HEK293 (cell line): ENCODE data around the gene DDX39A.

Experiments used
- CTCF ChIA-PET: fragments of 350-600 bp; formaldehyde crosslinking; extraction: SDS; loops from one replicate; lab custom pipeline; 2021; ENCODE audit warnings: antibody characterized with exemption; lab: Yijun Ruan, JAX
- POLR2A ChIA-PET: fragments of 300-600 bp; formaldehyde crosslinking; extraction: SDS; loops from one replicate; lab custom pipeline; 2020; ENCODE audit warnings: antibody characterized with exemption, inconsistent platforms; lab: Yijun Ruan, JAX
- H3K27ac ChIP-seq: fragments of 200-500 bp; sonication (Bioruptor generic); 2 replicates; pipeline ENCODE4 v1.5.1; 2014; ENCODE audit warnings: low read depth, low read length, control low read depth, inconsistent platforms; ENCODE audit errors: extremely low read depth
- H3K36me3 ChIP-seq, 2 experiments: fragments of 200-500 bp in 1 of 2; sonication (Bioruptor generic) in 1 of 2; 1 replicate in 1 of 2; 2 replicates in 1 of 2; pipeline ENCODE4 v1.5.1; 2014 to 2017; ENCODE audit warnings: inconsistent platforms in 2 of 2, low read length in 2 of 2; ENCODE audit not compliant: control insufficient read depth in 2 of 2, insufficient read depth in 1 of 2
- H3K4me1 ChIP-seq: fragments of 200-500 bp; sonication (Bioruptor generic); 2 replicates; pipeline ENCODE4 v1.5.1; 2014; ENCODE audit warnings: mild to moderate bottlenecking, low read length, inconsistent platforms; ENCODE audit not compliant: control insufficient read depth, insufficient read depth
- H3K4me3 ChIP-seq: 2 replicates; pipeline ENCODE4 v1.5.1; 2011; ENCODE audit warnings: low read depth, mild to moderate bottlenecking, control low read depth, low read length, moderate library complexity
- H3K9me3 ChIP-seq: fragments of 200-500 bp; sonication (Bioruptor generic); 2 replicates; pipeline ENCODE4 v1.5.1; 2014; ENCODE audit warnings: low read depth, low read length, inconsistent platforms; ENCODE audit not compliant: control insufficient read depth, insufficient read depth
- GLIS2 ChIP-seq: fragments of 450-650 bp; formaldehyde crosslinking; IDR thresholded peaks from 2 replicates; pipeline ENCODE4 v1.5.1; 2016; ENCODE audit warnings: missing biosample characterization, missing genetic modification characterization
- MZF1 ChIP-seq: fragments of 450-650 bp; formaldehyde crosslinking; IDR thresholded peaks from 2 replicates; pipeline ENCODE4 v1.5.1; 2017; ENCODE audit warnings: missing biosample characterization, missing genetic modification characterization, borderline replicate concordance
- SCRT2 ChIP-seq: fragments of 450-650 bp; formaldehyde crosslinking; IDR thresholded peaks from 2 replicates; pipeline ENCODE4 v1.5.1; 2016; ENCODE audit warnings: missing biosample characterization, missing genetic modification characterization
- ZBTB20 ChIP-seq: fragments of 450-650 bp; formaldehyde crosslinking; IDR thresholded peaks from 2 replicates; pipeline ENCODE4 v1.5.1; 2016; ENCODE audit warnings: missing biosample characterization, missing genetic modification characterization
- ZBTB21 ChIP-seq: fragments of 450-650 bp; formaldehyde crosslinking; IDR thresholded peaks from 2 replicates; pipeline ENCODE4 v1.5.1; 2017; ENCODE audit warnings: missing biosample characterization, missing genetic modification characterization
- ZNF112 ChIP-seq: fragments of 450-650 bp; formaldehyde crosslinking; IDR thresholded peaks from 2 replicates; pipeline ENCODE4 v1.5.0; 2017; ENCODE audit warnings: missing biosample characterization, missing genetic modification characterization
- ZNF155 ChIP-seq: fragments of 450-650 bp; formaldehyde crosslinking; IDR thresholded peaks from 2 replicates; pipeline ENCODE4 v1.5.1; 2016; ENCODE audit warnings: missing biosample characterization, missing genetic modification characterization
- ZNF16 ChIP-seq: fragments of 450-650 bp; formaldehyde crosslinking; IDR thresholded peaks from 2 replicates; pipeline ENCODE4 v1.5.1; 2016; ENCODE audit warnings: low read depth, missing biosample characterization, missing genetic modification characterization
- ZNF23 ChIP-seq: fragments of 450-650 bp; formaldehyde crosslinking; IDR thresholded peaks from 2 replicates; pipeline ENCODE4 v1.5.1; 2016; ENCODE audit warnings: missing biosample characterization, missing genetic modification characterization, borderline replicate concordance
- ZNF24 ChIP-seq: fragments of 450-650 bp; formaldehyde crosslinking; IDR thresholded peaks from 2 replicates; pipeline ENCODE4 v1.5.1; 2016; ENCODE audit warnings: missing biosample characterization, missing genetic modification characterization
- ZNF529 ChIP-seq: fragments of 450-650 bp; formaldehyde crosslinking; IDR thresholded peaks from 2 replicates; pipeline ENCODE4 v1.5.1; 2017; ENCODE audit warnings: missing genetic modification characterization, missing biosample characterization; ENCODE audit not compliant: insufficient replicate concordance
- ZNF585B ChIP-seq: fragments of 450-650 bp; formaldehyde crosslinking; IDR thresholded peaks from 2 replicates; pipeline ENCODE4 v1.5.1; 2016; ENCODE audit warnings: missing biosample characterization, missing genetic modification characterization
- ZNF701 ChIP-seq: fragments of 450-650 bp; formaldehyde crosslinking; IDR thresholded peaks from 2 replicates; pipeline ENCODE4 v1.5.1; 2016; ENCODE audit warnings: missing biosample characterization, missing genetic modification characterization
- ZNF76 ChIP-seq: fragments of 450-650 bp; formaldehyde crosslinking; IDR thresholded peaks from 2 replicates; pipeline ENCODE4; 2016; ENCODE audit warnings: low read depth, missing biosample characterization, missing genetic modification characterization, borderline replicate concordance
- ZNF791 ChIP-seq: fragments of 450-650 bp; formaldehyde crosslinking; IDR thresholded peaks from 2 replicates; pipeline ENCODE4 v1.5.1; 2016; ENCODE audit warnings: missing biosample characterization, missing genetic modification characterization
- TF ChIP-seq, protein P1 (sequence below): fragments of 450-650 bp; formaldehyde crosslinking; IDR thresholded peaks from 2 replicates; pipeline ENCODE4 v1.5.1; 2016; ENCODE audit warnings: missing biosample characterization, missing genetic modification characterization, borderline replicate concordance
- TF ChIP-seq, protein P2 (sequence below): fragments of 450-650 bp; formaldehyde crosslinking; IDR thresholded peaks from 2 replicates; pipeline ENCODE4 v1.5.1; 2017; ENCODE audit warnings: missing biosample characterization, missing genetic modification characterization
- TF ChIP-seq, protein P3 (sequence below): fragments of 450-650 bp; formaldehyde crosslinking; IDR thresholded peaks from 2 replicates; pipeline ENCODE4 v1.5.1; 2017; ENCODE audit warnings: missing biosample characterization, missing genetic modification characterization
- TF ChIP-seq, protein P4 (sequence below): fragments of 450-650 bp; formaldehyde crosslinking; IDR thresholded peaks from 2 replicates; pipeline ENCODE4 v1.5.1; 2016; ENCODE audit warnings: missing biosample characterization, missing genetic modification characterization
- TF ChIP-seq, protein P5 (sequence below): fragments of 450-650 bp; formaldehyde crosslinking; IDR thresholded peaks from 2 replicates; pipeline ENCODE4 v1.5.1; 2017; ENCODE audit warnings: missing biosample characterization, mild to moderate bottlenecking, missing genetic modification characterization, moderate library complexity
- TF ChIP-seq, protein P6 (sequence below): fragments of 450-650 bp; formaldehyde crosslinking; IDR thresholded peaks from 2 replicates; pipeline ENCODE4 v1.5.1; 2016; ENCODE audit warnings: missing biosample characterization, missing genetic modification characterization

The DDX39A gene

DNA sequence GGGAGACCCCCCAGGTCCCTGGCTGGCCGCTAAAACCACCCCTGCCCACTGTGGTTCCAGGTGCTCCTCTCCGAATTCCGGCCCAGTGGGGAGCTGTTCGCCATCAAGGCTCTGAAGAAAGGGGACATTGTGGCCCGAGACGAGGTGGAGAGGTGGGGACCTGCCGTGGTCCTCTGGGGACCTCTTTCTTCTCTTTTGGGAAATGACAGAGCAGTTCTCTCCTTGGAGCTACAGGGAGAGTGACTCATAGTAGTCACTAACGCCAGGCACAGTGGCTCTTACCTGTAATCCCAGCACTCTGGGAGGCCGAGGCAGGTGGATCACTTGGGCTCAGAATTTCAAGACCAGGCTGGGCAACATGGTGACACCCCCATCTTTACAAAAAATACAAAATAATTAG lies 48.7 kb upstream of the DDX39A start (continued):
- TF ChIP-seq, protein P1, sequence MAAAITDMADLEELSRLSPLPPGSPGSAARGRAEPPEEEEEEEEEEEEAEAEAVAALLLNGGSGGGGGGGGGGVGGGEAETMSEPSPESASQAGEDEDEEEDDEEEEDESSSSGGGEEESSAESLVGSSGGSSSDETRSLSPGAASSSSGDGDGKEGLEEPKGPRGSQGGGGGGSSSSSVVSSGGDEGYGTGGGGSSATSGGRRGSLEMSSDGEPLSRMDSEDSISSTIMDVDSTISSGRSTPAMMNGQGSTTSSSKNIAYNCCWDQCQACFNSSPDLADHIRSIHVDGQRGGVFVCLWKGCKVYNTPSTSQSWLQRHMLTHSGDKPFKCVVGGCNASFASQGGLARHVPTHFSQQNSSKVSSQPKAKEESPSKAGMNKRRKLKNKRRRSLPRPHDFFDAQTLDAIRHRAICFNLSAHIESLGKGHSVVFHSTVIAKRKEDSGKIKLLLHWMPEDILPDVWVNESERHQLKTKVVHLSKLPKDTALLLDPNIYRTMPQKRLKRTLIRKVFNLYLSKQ, result no peak
- no peak for TF ChIP-seq ZNF155
- TF ChIP-seq GLIS2 (tag by site-specific recombination), result no peak

DNA sequence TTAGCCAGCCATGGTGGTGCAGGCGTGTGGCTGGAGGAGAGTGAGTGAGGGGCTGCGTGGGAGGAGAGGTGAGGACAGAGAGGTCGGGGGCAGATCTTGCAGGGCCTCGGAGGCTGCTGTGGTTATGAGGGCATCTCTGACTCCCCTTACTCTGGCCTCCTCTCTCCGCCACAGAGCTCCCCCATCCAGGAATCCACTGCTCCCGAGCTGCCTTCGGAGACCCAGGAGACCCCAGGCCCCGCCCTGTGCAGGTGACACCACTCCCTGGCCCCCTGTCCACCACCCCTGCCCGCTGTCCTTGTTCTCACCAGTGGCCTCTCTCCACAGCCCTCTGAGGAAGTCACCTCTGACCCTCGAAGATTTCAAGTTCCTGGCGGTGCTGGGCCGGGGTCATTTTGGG lies 48.2 kb upstream of the DDX39A start:
- H3K4me3 ChIP-seq, result no peak overlapping the region
- no peaks in the 10 kb centered on the region for H3K9me3 ChIP-seq
- H3K27ac ChIP-seq, result no peak overlapping the region
- POLR2A ChIA-PET, result no interaction called here
- CTCF ChIA-PET, result interaction anchor here (1.4 to 1.6 kb wide), 3 partner anchors 12 to 331 kb away, joined by 3 to 9 read pairs (median 7); partner anchors contain the start of gene ASF1B
- no peaks in the 10 kb centered on the region; the same call in 1 of the 2 replicates for H3K4me1 ChIP-seq
- H3K36me3 ChIP-seq, result peaks cover 23 to 73% of the 10 kb centered on the region in 2 experiments; a peak in 2 of 3 replicates
- TF ChIP-seq, protein P2, sequence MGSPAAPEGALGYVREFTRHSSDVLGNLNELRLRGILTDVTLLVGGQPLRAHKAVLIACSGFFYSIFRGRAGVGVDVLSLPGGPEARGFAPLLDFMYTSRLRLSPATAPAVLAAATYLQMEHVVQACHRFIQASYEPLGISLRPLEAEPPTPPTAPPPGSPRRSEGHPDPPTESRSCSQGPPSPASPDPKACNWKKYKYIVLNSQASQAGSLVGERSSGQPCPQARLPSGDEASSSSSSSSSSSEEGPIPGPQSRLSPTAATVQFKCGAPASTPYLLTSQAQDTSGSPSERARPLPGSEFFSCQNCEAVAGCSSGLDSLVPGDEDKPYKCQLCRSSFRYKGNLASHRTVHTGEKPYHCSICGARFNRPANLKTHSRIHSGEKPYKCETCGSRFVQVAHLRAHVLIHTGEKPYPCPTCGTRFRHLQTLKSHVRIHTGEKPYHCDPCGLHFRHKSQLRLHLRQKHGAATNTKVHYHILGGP (tag by site-specific recombination), result no peak
- no peak for TF ChIP-seq ZNF76 (tag by site-specific recombination)
- no peak for TF ChIP-seq ZNF23
- no peak for TF ChIP-seq ZNF791
- no peak for TF ChIP-seq ZNF24
- no peak for TF ChIP-seq SCRT2 (tag by site-specific recombination)
- TF ChIP-seq ZNF16, result no peak
- no peak for TF ChIP-seq ZNF112 (tag by site-specific recombination)
- TF ChIP-seq, protein P3, sequence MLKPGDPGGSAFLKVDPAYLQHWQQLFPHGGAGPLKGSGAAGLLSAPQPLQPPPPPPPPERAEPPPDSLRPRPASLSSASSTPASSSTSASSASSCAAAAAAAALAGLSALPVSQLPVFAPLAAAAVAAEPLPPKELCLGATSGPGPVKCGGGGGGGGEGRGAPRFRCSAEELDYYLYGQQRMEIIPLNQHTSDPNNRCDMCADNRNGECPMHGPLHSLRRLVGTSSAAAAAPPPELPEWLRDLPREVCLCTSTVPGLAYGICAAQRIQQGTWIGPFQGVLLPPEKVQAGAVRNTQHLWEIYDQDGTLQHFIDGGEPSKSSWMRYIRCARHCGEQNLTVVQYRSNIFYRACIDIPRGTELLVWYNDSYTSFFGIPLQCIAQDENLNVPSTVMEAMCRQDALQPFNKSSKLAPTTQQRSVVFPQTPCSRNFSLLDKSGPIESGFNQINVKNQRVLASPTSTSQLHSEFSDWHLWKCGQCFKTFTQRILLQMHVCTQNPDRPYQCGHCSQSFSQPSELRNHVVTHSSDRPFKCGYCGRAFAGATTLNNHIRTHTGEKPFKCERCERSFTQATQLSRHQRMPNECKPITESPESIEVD, result no peak
- TF ChIP-seq, protein P4, sequence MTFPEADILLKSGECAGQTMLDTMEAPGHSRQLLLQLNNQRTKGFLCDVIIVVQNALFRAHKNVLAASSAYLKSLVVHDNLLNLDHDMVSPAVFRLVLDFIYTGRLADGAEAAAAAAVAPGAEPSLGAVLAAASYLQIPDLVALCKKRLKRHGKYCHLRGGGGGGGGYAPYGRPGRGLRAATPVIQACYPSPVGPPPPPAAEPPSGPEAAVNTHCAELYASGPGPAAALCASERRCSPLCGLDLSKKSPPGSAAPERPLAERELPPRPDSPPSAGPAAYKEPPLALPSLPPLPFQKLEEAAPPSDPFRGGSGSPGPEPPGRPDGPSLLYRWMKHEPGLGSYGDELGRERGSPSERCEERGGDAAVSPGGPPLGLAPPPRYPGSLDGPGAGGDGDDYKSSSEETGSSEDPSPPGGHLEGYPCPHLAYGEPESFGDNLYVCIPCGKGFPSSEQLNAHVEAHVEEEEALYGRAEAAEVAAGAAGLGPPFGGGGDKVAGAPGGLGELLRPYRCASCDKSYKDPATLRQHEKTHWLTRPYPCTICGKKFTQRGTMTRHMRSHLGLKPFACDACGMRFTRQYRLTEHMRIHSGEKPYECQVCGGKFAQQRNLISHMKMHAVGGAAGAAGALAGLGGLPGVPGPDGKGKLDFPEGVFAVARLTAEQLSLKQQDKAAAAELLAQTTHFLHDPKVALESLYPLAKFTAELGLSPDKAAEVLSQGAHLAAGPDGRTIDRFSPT (tag by site-specific recombination), result no peak
- no peak for TF ChIP-seq ZBTB20 (tag by site-specific recombination)
- no peak for TF ChIP-seq MZF1
- no peak for TF ChIP-seq ZBTB21 (tag by site-specific recombination)
- TF ChIP-seq, protein P5, sequence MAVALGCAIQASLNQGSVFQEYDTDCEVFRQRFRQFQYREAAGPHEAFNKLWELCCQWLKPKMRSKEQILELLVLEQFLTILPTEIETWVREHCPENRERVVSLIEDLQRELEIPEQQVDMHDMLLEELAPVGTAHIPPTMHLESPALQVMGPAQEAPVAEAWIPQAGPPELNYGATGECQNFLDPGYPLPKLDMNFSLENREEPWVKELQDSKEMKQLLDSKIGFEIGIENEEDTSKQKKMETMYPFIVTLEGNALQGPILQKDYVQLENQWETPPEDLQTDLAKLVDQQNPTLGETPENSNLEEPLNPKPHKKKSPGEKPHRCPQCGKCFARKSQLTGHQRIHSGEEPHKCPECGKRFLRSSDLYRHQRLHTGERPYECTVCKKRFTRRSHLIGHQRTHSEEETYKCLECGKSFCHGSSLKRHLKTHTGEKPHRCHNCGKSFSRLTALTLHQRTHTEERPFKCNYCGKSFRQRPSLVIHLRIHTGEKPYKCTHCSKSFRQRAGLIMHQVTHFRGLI (tag by site-specific recombination), result no peak
- TF ChIP-seq ZNF529 (tag by site-specific recombination), result no peak
- no peak for TF ChIP-seq ZNF701 (tag by site-specific recombination)
- no peak for TF ChIP-seq ZNF585B (tag by site-specific recombination)
- TF ChIP-seq, protein P6, sequence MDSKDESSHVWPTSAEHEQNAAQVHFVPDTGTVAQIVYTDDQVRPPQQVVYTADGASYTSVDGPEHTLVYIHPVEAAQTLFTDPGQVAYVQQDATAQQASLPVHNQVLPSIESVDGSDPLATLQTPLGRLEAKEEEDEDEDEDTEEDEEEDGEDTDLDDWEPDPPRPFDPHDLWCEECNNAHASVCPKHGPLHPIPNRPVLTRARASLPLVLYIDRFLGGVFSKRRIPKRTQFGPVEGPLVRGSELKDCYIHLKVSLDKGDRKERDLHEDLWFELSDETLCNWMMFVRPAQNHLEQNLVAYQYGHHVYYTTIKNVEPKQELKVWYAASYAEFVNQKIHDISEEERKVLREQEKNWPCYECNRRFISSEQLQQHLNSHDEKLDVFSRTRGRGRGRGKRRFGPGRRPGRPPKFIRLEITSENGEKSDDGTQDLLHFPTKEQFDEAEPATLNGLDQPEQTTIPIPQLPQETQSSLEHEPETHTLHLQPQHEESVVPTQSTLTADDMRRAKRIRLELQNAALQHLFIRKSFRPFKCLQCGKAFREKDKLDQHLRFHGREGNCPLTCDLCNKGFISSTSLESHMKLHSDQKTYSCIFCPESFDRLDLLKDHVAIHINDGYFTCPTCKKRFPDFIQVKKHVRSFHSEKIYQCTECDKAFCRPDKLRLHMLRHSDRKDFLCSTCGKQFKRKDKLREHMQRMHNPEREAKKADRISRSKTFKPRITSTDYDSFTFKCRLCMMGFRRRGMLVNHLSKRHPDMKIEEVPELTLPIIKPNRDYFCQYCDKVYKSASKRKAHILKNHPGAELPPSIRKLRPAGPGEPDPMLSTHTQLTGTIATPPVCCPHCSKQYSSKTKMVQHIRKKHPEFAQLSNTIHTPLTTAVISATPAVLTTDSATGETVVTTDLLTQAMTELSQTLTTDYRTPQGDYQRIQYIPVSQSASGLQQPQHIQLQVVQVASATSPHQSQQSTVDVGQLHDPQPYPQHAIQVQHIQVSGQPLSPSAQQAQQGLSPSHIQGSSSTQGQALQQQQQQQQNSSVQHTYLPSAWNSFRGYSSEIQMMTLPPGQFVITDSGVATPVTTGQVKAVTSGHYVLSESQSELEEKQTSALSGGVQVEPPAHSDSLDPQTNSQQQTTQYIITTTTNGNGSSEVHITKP (tag by site-specific recombination), result no peak
- TF ChIP-seq, all 188 proteins: peak for 0
